Endodermal cell (in vitro differentiated cells): ENCODE measurements around the gene UNC80. TPM values are rescaled to one million over a fixed set of nuclear protein-coding genes. Genes with fewer than 3 reads are reported as not detected.

Experiments used
- DNase-seq: peaks from one replicate; pipeline ENCODE4 v3.0.0-alpha.2; 2017
- H3K27ac ChIP-seq: 2 replicates; pipeline ENCODE4 v1.5.1; 2013; ENCODE audit warnings: mild to moderate bottlenecking, low read depth, low read length, moderate library complexity
- H3K27me3 ChIP-seq: 2 replicates; pipeline ENCODE4 v1.6.1; 2013; ENCODE audit warnings: mild to moderate bottlenecking, low read length, moderate library complexity; ENCODE audit not compliant: insufficient read depth, control insufficient read depth, poor library complexity, severe bottlenecking
- H3K36me3 ChIP-seq: 2 replicates; pipeline ENCODE4 v1.7.0; 2013; ENCODE audit warnings: mild to moderate bottlenecking, low read length, moderate library complexity; ENCODE audit not compliant: control insufficient read depth, insufficient read depth
- H3K4me1 ChIP-seq: one replicate; pipeline ENCODE4 v1.7.0; 2013; ENCODE audit warnings: low read length; ENCODE audit not compliant: control insufficient read depth, insufficient read depth
- H3K4me3 ChIP-seq: 2 replicates; pipeline ENCODE4 v1.5.1; 2013; ENCODE audit warnings: mild to moderate bottlenecking, low read length, moderate library complexity
- H3K9ac ChIP-seq: 2 replicates; pipeline ENCODE4 v1.6.1; 2013; ENCODE audit warnings: mild to moderate bottlenecking, low read length, moderate library complexity; ENCODE audit not compliant: poor library complexity, severe bottlenecking; ENCODE audit errors: extremely low read depth
- H3K9me3 ChIP-seq: 2 replicates; pipeline ENCODE4 v1.6.1; 2013; ENCODE audit warnings: mild to moderate bottlenecking, low read length, moderate library complexity; ENCODE audit not compliant: control insufficient read depth
- H3K27ac Mint-ChIP-seq: 2 replicates; pipeline ENCODE4 v1.8.0; 2020; ENCODE audit warnings: mixed read lengths
- H3K27me3 Mint-ChIP-seq: 2 replicates; pipeline ENCODE4 v1.8.0; 2021; ENCODE audit warnings: mild to moderate bottlenecking, mixed read lengths; ENCODE audit not compliant: insufficient read depth
- H3K36me3 Mint-ChIP-seq: 2 replicates; pipeline ENCODE4 v1.8.0; 2020; ENCODE audit warnings: low read depth, mixed read lengths
- H3K4me1 Mint-ChIP-seq: 2 replicates; pipeline ENCODE4 v1.8.0; 2020; ENCODE audit warnings: mixed read lengths
- H3K4me3 Mint-ChIP-seq: 2 replicates; pipeline ENCODE4 v1.8.0; 2020; ENCODE audit warnings: mild to moderate bottlenecking, moderate library complexity, mixed read lengths
- H3K9me3 Mint-ChIP-seq: 2 replicates; pipeline ENCODE4 v1.8.0; 2020; ENCODE audit warnings: mild to moderate bottlenecking, mixed read lengths
- CTCF ChIP-seq: fragments of 200-600 bp; sonication (generic); conservative IDR thresholded peaks from 2 replicates; pipeline ENCODE4 v1.5.0; 2021; ENCODE audit warnings: antibody characterized with exemption, mild to moderate bottlenecking
- WGBS, 2 experiments: methylation state at CpG; one replicate each; pipeline versions ENCODE4 v1.1.5 to v1.1.7; 2013; ENCODE audit warnings: missing lambda C conversion rate in 2 of 2, mixed read lengths in 1 of 2; ENCODE audit not compliant: insufficient coverage in 1 of 2, insufficient read length in 1 of 2; 5-methylcytosine and 5-hydroxymethylcytosine counted together
- total RNA-seq, 2 donors: library from RNA; stranded (reverse); fragmentation: NEBNext Ultra II Directional in 1 of 2; extraction: Animal tissue kit (Norgen Biotek cat#: 25700) in 1 of 2; gene quantifications; 2 replicates in 1 of 2; 3 replicates in 1 of 2; pipeline ENCODE4 v1.2.1, GENCODE V29; 2021

UNC80 gene
- total RNA-seq, 2 donors from 2014 or later = 0.15 to 0.55 TPM

DNA sequence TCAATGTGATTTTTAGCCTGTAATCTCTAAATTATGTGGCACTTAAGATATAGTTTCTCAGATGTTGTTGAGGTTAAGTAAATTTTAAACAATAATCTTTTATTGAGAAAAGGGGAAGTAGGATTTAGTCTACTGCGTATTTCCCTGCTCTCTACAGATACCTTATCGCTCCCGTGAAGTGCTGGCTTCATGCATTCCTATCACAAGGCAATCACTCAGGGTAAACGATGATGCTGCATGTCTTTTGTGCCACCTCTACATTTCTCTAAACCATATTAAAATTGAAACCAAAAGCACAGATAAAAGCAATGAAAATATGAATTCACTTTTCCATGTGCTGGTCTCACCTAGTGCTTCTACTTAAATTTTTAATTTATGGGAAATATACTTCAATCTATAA, 216.4 kb downstream of the UNC80 start:
- Histone ChIP-seq H3K9ac (no peak overlapping the region), H3K27ac (no peak overlapping the region), H3K36me3 (no peaks in the 10 kb centered on the region), H3K27me3 (peaks cover 42% of the 10 kb centered on the region), H3K9me3 (no peaks in the 10 kb centered on the region), H3K4me1 (peaks cover 12% of the 10 kb centered on the region), H3K4me3 (no peak overlapping the region)
- Mint-ChIP-seq H3K27ac (no peak overlapping the region), H3K36me3 (no peaks in the 10 kb centered on the region), H3K27me3 (peaks cover 32% of the 10 kb centered on the region), H3K4me3 (no peak overlapping the region), H3K4me1 (peaks cover 31% of the 10 kb centered on the region), H3K9me3 (no peaks in the 10 kb centered on the region)
- no peak for TF ChIP-seq CTCF
- no peak for DNase-seq
- WGBS, 2 experiments = 52 to 56% methylated on average over 3 to 4 of the region's 4 CpGs

GRCh38 chr2:209990838-209991237, 219.2 kb downstream of the UNC80 start:
- no peak overlapping the region for H3K9ac ChIP-seq
- no peak overlapping the region for H3K4me3 ChIP-seq
- DNase-seq = no peak
- H3K27me3 ChIP-seq = peaks cover 35% of the 10 kb centered on the region
- 83% methylated on average over 2 of the region's 2 CpGs; no CpG with 5 or more reads in 1 of the 2 experiments for WGBS, 2 experiments
- Mint-ChIP-seq H3K4me1 (peaks cover 16% of the 10 kb centered on the region), H3K36me3 (no peaks in the 10 kb centered on the region), H3K27me3 (peaks cover 32% of the 10 kb centered on the region), H3K9me3 (no peaks in the 10 kb centered on the region), H3K27ac (no peak overlapping the region), H3K4me3 (no peak overlapping the region)
- H3K36me3 ChIP-seq = no peaks in the 10 kb centered on the region
- TF ChIP-seq CTCF = no peak
- no peaks in the 10 kb centered on the region for H3K9me3 ChIP-seq
- peaks cover 12% of the 10 kb centered on the region for H3K4me1 ChIP-seq
- no peak overlapping the region for H3K27ac ChIP-seq

DNA sequence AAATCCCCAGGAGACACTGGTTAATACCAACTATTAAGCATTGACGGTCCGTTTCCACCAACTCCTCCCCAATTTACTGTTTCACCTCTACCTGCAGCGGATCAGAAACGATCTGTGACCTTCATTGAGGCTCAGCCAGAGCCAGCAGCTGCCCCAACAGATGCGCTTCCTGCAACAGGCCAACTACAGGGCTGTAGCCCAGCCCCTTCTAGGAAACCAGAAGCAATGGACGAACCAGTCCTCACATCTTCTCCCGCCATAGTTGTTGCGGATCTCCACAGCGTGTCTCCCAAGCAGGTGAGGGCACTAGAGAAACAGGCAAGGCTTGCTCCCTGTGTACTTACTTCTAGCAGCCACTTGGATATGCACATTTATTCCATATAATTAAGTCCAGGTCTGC, 222.3 kb downstream of the UNC80 start:
- no peak overlapping the region for H3K27ac ChIP-seq
- WGBS, 2 experiments = 94 to 97% methylated on average over 9 of the region's 9 CpGs
- peaks cover 35% of the 10 kb centered on the region for H3K27me3 ChIP-seq
- Mint-ChIP-seq H3K36me3 (no peaks in the 10 kb centered on the region), H3K9me3 (no peaks in the 10 kb centered on the region), H3K27me3 (peaks cover 33% of the 10 kb centered on the region), H3K4me3 (no peak overlapping the region), H3K4me1 (no peaks in the 10 kb centered on the region), H3K27ac (no peak overlapping the region)
- no peak for TF ChIP-seq CTCF
- H3K4me1 ChIP-seq = no peaks in the 10 kb centered on the region
- peak; percentile 56 for DNase-seq
- no peak overlapping the region for H3K4me3 ChIP-seq
- no peaks in the 10 kb centered on the region for H3K9me3 ChIP-seq
- no peak overlapping the region for H3K9ac ChIP-seq
- no peaks in the 10 kb centered on the region for H3K36me3 ChIP-seq
